A549 (cell line): ENCODE results near the gene PTPRN2. TPM values are rescaled to one million over a fixed set of nuclear protein-coding genes. Genes with fewer than 3 reads are reported as not detected.

Source experiments
- ATAC-seq, 2 experiments: fragments of 200-7000 bp in 1 of 2; fragments of >200 bp in 1 of 2; cut with Nextera tagmentation in 1 of 2; cut with Tn5 transposase in 1 of 2; 3 replicates each; pipeline versions ENCODE4 v1.8.0 to v1.9.1; 2018 to 2020; ENCODE audit warnings: mild to moderate bottlenecking in 1 of 2, moderate library complexity in 1 of 2
- CTCF ChIA-PET: fragments of 300-600 bp; sonication (Branson Sonifier 250); formaldehyde crosslinking; extraction: SDS; loops from one replicate; lab custom pipeline; 2021; ENCODE audit warnings: antibody characterized with exemption, inconsistent platforms; lab: Yijun Ruan, JAX
- POLR2A ChIA-PET: fragments of 350-600 bp; formaldehyde crosslinking; extraction: SDS; loops from one replicate; lab custom pipeline; 2021; ENCODE audit warnings: antibody characterized with exemption, inconsistent platforms; lab: Yijun Ruan, JAX
- DNase-seq, 2 experiments: peaks; one replicate each; pipeline versions ENCODE4 v3.0.0 to v3.0.0-alpha.2; 2011 to 2016; ENCODE audit warnings: low read depth in 1 of 2, low spot score in 1 of 2
- FAIRE-seq: peaks from 2 replicates; lab custom pipeline; 2011; peaks lifted over from hg19 to GRCh38; lab: Jason Lieb, UNC
- H3K27ac ChIP-seq, 2 experiments: fragments of >200 bp; sonication (Bioruptor Twin); formaldehyde crosslinking; 3 replicates each; pipeline ENCODE4 v1.5.1; 2016 to 2017
- H3K4me1 ChIP-seq: fragments of >200 bp; sonication (Bioruptor Twin); formaldehyde crosslinking; 3 replicates; pipeline ENCODE4 v1.6.1; 2016
- H3K4me2 ChIP-seq: fragments of >200 bp; sonication (Bioruptor Twin); formaldehyde crosslinking; 3 replicates; pipeline ENCODE4 v1.6.1; 2016
- H3K4me3 ChIP-seq: fragments of >200 bp; sonication (Bioruptor Twin); formaldehyde crosslinking; 3 replicates; pipeline ENCODE4 v1.5.1; 2016
- H3K9me3 ChIP-seq: fragments of >200 bp; sonication (Bioruptor Twin); formaldehyde crosslinking; 3 replicates; pipeline ENCODE4 v1.6.1; 2016
- CBX8 ChIP-seq: fragments of 200-600 bp; sonication (generic); IDR thresholded peaks from 2 replicates; pipeline ENCODE4 v1.6.1; 2016
- CEBPB ChIP-seq, 2 experiments: fragments of >200 bp in 1 of 2; sonication (Bioruptor Twin) in 1 of 2; formaldehyde crosslinking in 1 of 2; IDR thresholded peaks; 2 replicates each; pipeline ENCODE4 v1.6.1; 2012 to 2016
- EHMT2 ChIP-seq: fragments of 200-600 bp; sonication (generic); IDR thresholded peaks from 2 replicates; pipeline ENCODE4 v1.6.1; 2016; ENCODE audit warnings: antibody characterized with exemption, low read depth, mild to moderate bottlenecking, moderate library complexity
- EP300 ChIP-seq, 2 experiments: fragments of >200 bp; sonication (Bioruptor Twin); formaldehyde crosslinking; IDR thresholded peaks; 2 replicates in 1 of 2; 3 replicates in 1 of 2; pipeline ENCODE4 v1.6.1; 2016 to 2017
- ESRRA ChIP-seq: fragments of 150-350 bp; IDR thresholded peaks from 2 replicates; pipeline ENCODE4 v1.6.1; 2014; ENCODE audit warnings: mild to moderate bottlenecking, low read length, borderline replicate concordance
- GATA3 ChIP-seq: IDR thresholded peaks from 2 replicates; pipeline ENCODE4 v1.6.1; 2012; ENCODE audit warnings: borderline replicate concordance
- HES2 ChIP-seq: fragments of >200 bp; sonication (Bioruptor Twin); formaldehyde crosslinking; IDR thresholded peaks from 2 replicates; pipeline ENCODE4 v1.6.1; 2016
- HOXA7 ChIP-seq: fragments of 250-450 bp; sonication (Bioruptor Pico); IDR thresholded peaks from 2 replicates; pipeline ENCODE4 v1.5.0; 2020; ENCODE audit warnings: mild to moderate bottlenecking, moderate library complexity
- JUN ChIP-seq, 2 experiments: fragments of >200 bp; sonication (Bioruptor Twin); formaldehyde crosslinking; IDR thresholded peaks; 2 replicates in 1 of 2; 3 replicates in 1 of 2; pipeline ENCODE4 v1.6.1; 2016 to 2017
- JUNB ChIP-seq: fragments of >200 bp; sonication (Bioruptor Twin); formaldehyde crosslinking; IDR thresholded peaks from 2 replicates; pipeline ENCODE4 v1.6.1; 2016
- MAFK ChIP-seq: fragments of 450-650 bp; IDR thresholded peaks from 2 replicates; pipeline ENCODE4 v1.6.1; 2014; ENCODE audit not compliant: partially characterized antibody
- NFE2L2 ChIP-seq: fragments of 150-350 bp; conservative IDR thresholded peaks from 2 replicates; pipeline ENCODE4 v1.6.1; 2014; ENCODE audit warnings: low read length
- NPAS2 ChIP-seq: fragments of 250-450 bp; sonication (Bioruptor Pico); IDR thresholded peaks from 2 replicates; pipeline ENCODE4 v1.8.0; 2022; ENCODE audit warnings: mild to moderate bottlenecking, moderate library complexity, borderline replicate concordance
- NR3C1 ChIP-seq: fragments of >200 bp; sonication (Bioruptor Twin); formaldehyde crosslinking; IDR thresholded peaks from 3 replicates; pipeline ENCODE4 v1.6.1; 2017
- RARB ChIP-seq: fragments of 250-450 bp; sonication (Bioruptor Pico); IDR thresholded peaks from 2 replicates; pipeline ENCODE4 v1.8.0; 2021; ENCODE audit warnings: mild to moderate bottlenecking, moderate library complexity
- RNF2 ChIP-seq: fragments of 200-600 bp; sonication (generic); IDR thresholded peaks from 2 replicates; pipeline ENCODE4 v1.6.1; 2016; ENCODE audit warnings: low read depth, mild to moderate bottlenecking, antibody characterized with exemption, moderate library complexity, borderline replicate concordance
- SREBF2 ChIP-seq: fragments of 450-650 bp; IDR thresholded peaks from 2 replicates; pipeline ENCODE4 v1.6.1; 2014; ENCODE audit warnings: mild to moderate bottlenecking, moderate library complexity
- TP53 ChIP-seq: fragments of 250-450 bp; sonication (Bioruptor Pico); IDR thresholded peaks from 2 replicates; pipeline ENCODE4 v1.5.0; 2021; ENCODE audit warnings: mild to moderate bottlenecking, moderate library complexity
- WGBS: methylation state at CpG from one replicate; pipeline ENCODE4 v1.1.6; 2017; ENCODE audit errors: missing lambda C conversion rate; 5-methylcytosine and 5-hydroxymethylcytosine counted together
- polyA plus RNA-seq, 4 experiments: library from polyadenylated mRNA; depleted of rRNA in 3 of 4; stranded (reverse); fragments of >200 nt; fragmentation: RNase III in 1 of 4; extraction: RNeasy Plus Mini Kit Qiagen cat#74134 plus additional on column Dnase treatment in 1 of 4; gene quantifications; 2 replicates in 3 of 4; 3 replicates in 1 of 4; pipeline ENCODE4 v1.2.3, GENCODE V29; 2011 to 2017
- TF ChIP-seq, protein P1 (sequence below): fragments of 200-600 bp; sonication (generic); IDR thresholded peaks from 2 replicates; pipeline ENCODE4 v1.6.1; 2016; ENCODE audit warnings: antibody characterized with exemption, mild to moderate bottlenecking, moderate library complexity
- TF ChIP-seq, protein P2 (sequence below): fragments of 250-450 bp; sonication (Bioruptor Pico); IDR thresholded peaks from 2 replicates; pipeline ENCODE4 v1.5.0; 2020; ENCODE audit warnings: low read depth, mild to moderate bottlenecking, moderate library complexity

The PTPRN2 gene
- polyA plus RNA-seq, 2 of the 4 experiments (the other 2 are of a cell fraction): 0.41 to 1.2 TPM

- TF ChIP-seq TP53 (CRISPR knock-in tag): no peak
Observed at GRCh38 chr7:158398750-158399149, 188.9 kb downstream of the PTPRN2 start (continued).

DNA sequence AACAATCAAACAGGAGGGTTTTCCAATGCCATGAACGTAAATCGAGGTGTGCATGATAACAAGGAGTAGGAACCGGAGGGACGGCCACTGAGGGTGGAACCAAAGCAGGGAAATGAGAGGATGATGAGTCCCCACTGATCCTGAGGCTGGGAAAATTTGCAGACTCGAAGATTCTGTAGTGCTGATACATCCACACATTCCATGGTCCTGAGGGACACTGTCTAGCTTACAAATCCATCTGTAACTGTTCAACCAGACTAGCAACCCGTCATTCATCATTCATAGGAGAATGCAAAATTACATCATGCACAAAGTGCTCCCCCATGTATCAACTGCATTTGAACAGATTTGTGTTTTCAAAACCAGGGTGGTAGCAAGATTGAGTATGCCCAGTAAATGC is 189.7 kb downstream of the PTPRN2 start:
- 90% methylated on average over 6 of the region's 6 CpGs for WGBS
- no peak overlapping the region for H3K27ac ChIP-seq
- H3K4me1 ChIP-seq: peaks cover 16% of the 10 kb centered on the region
- no peak for TF ChIP-seq NFE2L2
- TF ChIP-seq CBX8: no peak
- no peak for TF ChIP-seq JUNB
- TF ChIP-seq HOXA7 (CRISPR knock-in tag): no peak
- TF ChIP-seq HES2: no peak
- TF ChIP-seq SREBF2: no peak
- no peak for TF ChIP-seq JUN (IDR thresholded peaks at IDR 0.05)
- no peak for TF ChIP-seq EHMT2
- TF ChIP-seq, protein P1, sequence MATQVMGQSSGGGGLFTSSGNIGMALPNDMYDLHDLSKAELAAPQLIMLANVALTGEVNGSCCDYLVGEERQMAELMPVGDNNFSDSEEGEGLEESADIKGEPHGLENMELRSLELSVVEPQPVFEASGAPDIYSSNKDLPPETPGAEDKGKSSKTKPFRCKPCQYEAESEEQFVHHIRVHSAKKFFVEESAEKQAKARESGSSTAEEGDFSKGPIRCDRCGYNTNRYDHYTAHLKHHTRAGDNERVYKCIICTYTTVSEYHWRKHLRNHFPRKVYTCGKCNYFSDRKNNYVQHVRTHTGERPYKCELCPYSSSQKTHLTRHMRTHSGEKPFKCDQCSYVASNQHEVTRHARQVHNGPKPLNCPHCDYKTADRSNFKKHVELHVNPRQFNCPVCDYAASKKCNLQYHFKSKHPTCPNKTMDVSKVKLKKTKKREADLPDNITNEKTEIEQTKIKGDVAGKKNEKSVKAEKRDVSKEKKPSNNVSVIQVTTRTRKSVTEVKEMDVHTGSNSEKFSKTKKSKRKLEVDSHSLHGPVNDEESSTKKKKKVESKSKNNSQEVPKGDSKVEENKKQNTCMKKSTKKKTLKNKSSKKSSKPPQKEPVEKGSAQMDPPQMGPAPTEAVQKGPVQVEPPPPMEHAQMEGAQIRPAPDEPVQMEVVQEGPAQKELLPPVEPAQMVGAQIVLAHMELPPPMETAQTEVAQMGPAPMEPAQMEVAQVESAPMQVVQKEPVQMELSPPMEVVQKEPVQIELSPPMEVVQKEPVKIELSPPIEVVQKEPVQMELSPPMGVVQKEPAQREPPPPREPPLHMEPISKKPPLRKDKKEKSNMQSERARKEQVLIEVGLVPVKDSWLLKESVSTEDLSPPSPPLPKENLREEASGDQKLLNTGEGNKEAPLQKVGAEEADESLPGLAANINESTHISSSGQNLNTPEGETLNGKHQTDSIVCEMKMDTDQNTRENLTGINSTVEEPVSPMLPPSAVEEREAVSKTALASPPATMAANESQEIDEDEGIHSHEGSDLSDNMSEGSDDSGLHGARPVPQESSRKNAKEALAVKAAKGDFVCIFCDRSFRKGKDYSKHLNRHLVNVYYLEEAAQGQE: no peak
- no peak for TF ChIP-seq RNF2
- TF ChIP-seq GATA3: no peak
- TF ChIP-seq NR3C1: no peak
- TF ChIP-seq NPAS2 (CRISPR knock-in tag): no peak
- no peak for DNase-seq
- H3K4me2 ChIP-seq: no peak overlapping the region
- no peak for ATAC-seq
- H3K4me3 ChIP-seq: no peak overlapping the region
- peaks cover 7% of the 10 kb centered on the region; the same call in 1 of the 3 replicates for H3K9me3 ChIP-seq
- POLR2A ChIA-PET: no interaction called here
- CTCF ChIA-PET: interaction anchor here (1.1 to 3.8 kb wide), 4 partner anchors 10 to 965 kb away, joined by 3 to 16 read pairs (median 4); no protein-coding TSS in a partner anchor
- no peak for FAIRE-seq

- peak in 1 of 2 experiments; percentile 11; a peak in 2 of 6 replicates for ATAC-seq
- peak overlapping the region; percentile 36; the same call in 2 of the 3 replicates for H3K4me2 ChIP-seq
- no peak overlapping the region for H3K4me3 ChIP-seq
- DNase-seq: no peak
- peaks cover 7% of the 10 kb centered on the region; the same call in 1 of the 3 replicates for H3K9me3 ChIP-seq
- ChIA-PET CTCF (interaction anchor here (1.1 to 3.8 kb wide), 4 partner anchors 10 to 965 kb away, joined by 3 to 16 read pairs (median 4); no protein-coding TSS in a partner anchor), POLR2A (no interaction called here)
- no peak for FAIRE-seq
- H3K27ac ChIP-seq: peak overlapping the region; percentile 42 to 61; a peak in 3 of 6 replicates
- TF ChIP-seq ESRRA (no peak), CEBPB (IDR thresholded peaks at IDR 0.05) (peak; percentile 25 to 86; a peak in 3 of 4 replicates), EP300 (IDR thresholded peaks at IDR 0.05) (no peak), MAFK (peak; percentile 61), RARB (no peak)
- TF ChIP-seq, protein P2, sequence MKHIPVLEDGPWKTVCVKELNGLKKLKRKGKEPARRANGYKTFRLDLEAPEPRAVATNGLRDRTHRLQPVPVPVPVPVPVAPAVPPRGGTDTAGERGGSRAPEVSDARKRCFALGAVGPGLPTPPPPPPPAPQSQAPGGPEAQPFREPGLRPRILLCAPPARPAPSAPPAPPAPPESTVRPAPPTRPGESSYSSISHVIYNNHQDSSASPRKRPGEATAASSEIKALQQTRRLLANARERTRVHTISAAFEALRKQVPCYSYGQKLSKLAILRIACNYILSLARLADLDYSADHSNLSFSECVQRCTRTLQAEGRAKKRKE (CRISPR knock-in tag): no peak
- WGBS: 80% methylated on average over 8 of the region's 10 CpGs
- H3K4me1 ChIP-seq: peaks cover 16% of the 10 kb centered on the region
Observed at GRCh38 chr7:158396982-158397862, 190.4 kb downstream of the PTPRN2 start.
